ENCODE data around the gene NAPA.

The NAPA gene

GRCh38 chr19:47499863-47500830, 14.7 kb downstream of the NAPA start:
- DNase-seq (ENCODE audit: low read depth, low spot score): no peak

GRCh38 chr19:47499371-47499770, 15.5 kb downstream of the NAPA start:
- no peak for DNase-seq (ENCODE audit: low read depth, low spot score)

- no peak for DNase-seq (ENCODE audit: low read depth, low spot score)
Observed at GRCh38 chr19:47498561-47498960, 16.3 kb downstream of the NAPA start.

- no peak for DNase-seq (ENCODE audit: low read depth, low spot score)
Observed at GRCh38 chr19:47497821-47498520, 16.9 kb downstream of the NAPA start.

GRCh38 chr19:47497050-47497766, 17.7 kb downstream of the NAPA start:
- DNase-seq (ENCODE audit: low read depth, low spot score): no peak

- DNase-seq (ENCODE audit: low read depth, low spot score): no peak
Observed at GRCh38 chr19:47495478-47496372, 19.1 kb downstream of the NAPA start.

GRCh38 chr19:47494729-47495128, 20.1 kb downstream of the NAPA start:
- DNase-seq (ENCODE audit: low read depth, low spot score): no peak

GRCh38 chr19:47494211-47494547, 20.7 kb downstream of the NAPA start:
- no peak for DNase-seq (ENCODE audit: low read depth, low spot score)

- DNase-seq (ENCODE audit: low read depth, low spot score): no peak
Observed at GRCh38 chr19:47493378-47494210, 21.3 kb downstream of the NAPA start.

GRCh38 chr19:47492571-47493377, 22.1 kb downstream of the NAPA start:
- DNase-seq (ENCODE audit: low read depth, low spot score): no peak

GRCh38 chr19:47492137-47492533, 22.7 kb downstream of the NAPA start:
- no peak for DNase-seq (ENCODE audit: low read depth, low spot score)

GRCh38 chr19:47491358-47492136, 23.3 kb downstream of the NAPA start:
- DNase-seq (ENCODE audit: low read depth, low spot score): no peak

- DNase-seq (ENCODE audit: low read depth, low spot score): no peak
Observed at GRCh38 chr19:47490847-47491246, 24.0 kb downstream of the NAPA start.

GRCh38 chr19:47490031-47490430, 24.8 kb downstream of the NAPA start:
- no peak for DNase-seq (ENCODE audit: low read depth, low spot score)

- no peak for DNase-seq (ENCODE audit: low read depth, low spot score)
Observed at GRCh38 chr19:47489072-47489914, 25.6 kb downstream of the NAPA start.

- no peak for DNase-seq (ENCODE audit: low read depth, low spot score)
Observed at GRCh38 chr19:47487551-47488515, 27.0 kb downstream of the NAPA start.

- DNase-seq (ENCODE audit: low read depth, low spot score): no peak
Observed at GRCh38 chr19:47486900-47487299, 28.0 kb downstream of the NAPA start.

All from astrocyte of the hippocampus (primary cell).